C1 segment of cervical spinal cord (tissue), 14 donors: ENCODE measurements around the gene ISCA2.

ENCODE experiments used
- DNase-seq, 14 donors: peaks; one replicate each; lab custom pipeline; 2025; lab: John Stamatoyannopoulos, UW

Gene ISCA2

GRCh38 chr14:74482571-74482970 is 11.0 kb upstream of the ISCA2 start:
- no peak for DNase-seq

- DNase-seq, result no peak
Measured at GRCh38 chr14:74483321-74483720, 10.2 kb upstream of the ISCA2 start.

- DNase-seq, result no peak
Measured at GRCh38 chr14:74486164-74486563, 7.4 kb upstream of the ISCA2 start.

GRCh38 chr14:74488786-74489397 is 4.7 kb upstream of the ISCA2 start:
- no peak for DNase-seq

- DNase-seq, result no peak
Measured at GRCh38 chr14:74490486-74490885, 3.1 kb upstream of the ISCA2 start.

- peak in 2 of 14 donors; percentile 26 to 41 for DNase-seq
Measured at GRCh38 chr14:74491956-74492775, 1.4 kb upstream of the ISCA2 start.

- DNase-seq, result peak in 2 of 14 donors; percentile 63 to 65
Measured at GRCh38 chr14:74492776-74493342, 706 bp upstream of the ISCA2 start, which contains the start of gene NPC2. TSS of gene NPC2 (minus strand) at chr14:74493305. CDS start at chr14:74493274, 31 bp downstream.

- no peak for DNase-seq
Measured at GRCh38 chr14:74495356-74495755, 1.8 kb downstream of the ISCA2 start.

- DNase-seq, result peak in 1 of 14 donors; percentile 57
Measured at GRCh38 chr14:74500417-74501134, 7.0 kb downstream of the ISCA2 start.

- DNase-seq, result peak in 8 of 14 donors; percentile 12 to 57 (median 34)
Measured at GRCh38 chr14:74501135-74501614, 7.6 kb downstream of the ISCA2 start.

- DNase-seq, result no peak
Measured at GRCh38 chr14:74501691-74502090, 8.1 kb downstream of the ISCA2 start.

GRCh38 chr14:74502236-74503019 is 8.9 kb downstream of the ISCA2 start:
- no peak for DNase-seq

- DNase-seq, result no peak
Measured at GRCh38 chr14:74503291-74503937, 9.8 kb downstream of the ISCA2 start.

GRCh38 chr14:74503938-74504335 is 10.4 kb downstream of the ISCA2 start:
- DNase-seq, result no peak

- no peak for DNase-seq
Measured at GRCh38 chr14:74504412-74504811, 10.8 kb downstream of the ISCA2 start.

- no peak for DNase-seq
Measured at GRCh38 chr14:74504874-74505720, 11.5 kb downstream of the ISCA2 start.

GRCh38 chr14:74505831-74506230 is 12.3 kb downstream of the ISCA2 start:
- DNase-seq, result no peak

- no peak for DNase-seq
Measured at GRCh38 chr14:74506411-74506851, 12.9 kb downstream of the ISCA2 start.

- DNase-seq, result peak in 1 of 14 donors; percentile 8
Measured at GRCh38 chr14:74507085-74507484, 13.5 kb downstream of the ISCA2 start.
